ENCODE measurements around the gene HOTAIR. TPM values are rescaled to one million over a fixed set of nuclear protein-coding genes. Genes with fewer than 3 reads are reported as not detected.
A peak's percentile ranks its signal among the peaks of the same experiment; 100 is the strongest.

The HOTAIR gene
- total RNA-seq, 1 experiment from 2014 or later: not detected

DNA sequence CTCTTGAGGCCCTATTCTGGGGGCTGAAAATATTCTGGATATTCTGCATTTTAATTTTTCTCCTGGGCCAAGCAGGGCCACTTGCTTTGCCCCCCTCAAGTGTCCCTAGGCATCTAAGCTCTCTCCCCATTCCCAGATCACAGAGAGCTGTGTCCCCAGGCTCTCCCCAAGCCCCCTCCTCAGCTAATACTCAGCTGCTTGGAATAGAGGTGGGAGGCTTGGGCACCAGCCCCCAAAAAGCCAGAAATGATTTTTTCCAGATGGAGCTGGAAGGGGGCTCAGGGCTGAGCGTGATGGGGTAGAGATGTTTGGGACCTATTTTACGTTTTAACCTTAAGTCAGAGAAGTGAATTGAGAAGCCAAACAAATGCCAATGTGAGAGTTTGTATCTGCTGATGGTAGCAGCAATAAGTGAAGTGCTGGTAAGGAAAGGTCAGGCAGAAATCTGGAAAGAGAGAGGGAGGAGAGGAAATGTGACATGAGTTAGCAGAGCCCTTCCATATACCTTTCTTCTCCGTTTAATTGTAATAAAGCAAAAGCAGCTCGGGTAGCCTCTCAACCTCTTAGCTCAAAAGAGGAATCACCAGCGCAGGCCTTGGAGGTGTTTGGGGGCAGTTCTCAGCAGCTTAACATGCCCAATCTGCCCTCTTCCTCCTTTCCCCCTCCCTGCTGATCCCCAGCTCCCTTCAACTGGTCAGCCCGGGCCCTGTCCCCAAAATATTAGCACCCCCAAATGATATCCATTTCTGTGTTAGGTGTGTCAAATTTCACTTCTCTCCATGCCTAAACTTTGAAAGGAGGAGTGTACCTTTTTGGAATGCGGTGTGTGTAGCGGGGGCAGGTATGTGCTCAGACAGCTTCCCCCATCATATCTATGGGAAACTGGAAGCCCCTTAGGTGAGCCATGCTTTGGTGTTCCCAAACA lies 48.5 kb upstream of the HOTAIR start (continued):
- TF ChIP-seq, protein P1, sequence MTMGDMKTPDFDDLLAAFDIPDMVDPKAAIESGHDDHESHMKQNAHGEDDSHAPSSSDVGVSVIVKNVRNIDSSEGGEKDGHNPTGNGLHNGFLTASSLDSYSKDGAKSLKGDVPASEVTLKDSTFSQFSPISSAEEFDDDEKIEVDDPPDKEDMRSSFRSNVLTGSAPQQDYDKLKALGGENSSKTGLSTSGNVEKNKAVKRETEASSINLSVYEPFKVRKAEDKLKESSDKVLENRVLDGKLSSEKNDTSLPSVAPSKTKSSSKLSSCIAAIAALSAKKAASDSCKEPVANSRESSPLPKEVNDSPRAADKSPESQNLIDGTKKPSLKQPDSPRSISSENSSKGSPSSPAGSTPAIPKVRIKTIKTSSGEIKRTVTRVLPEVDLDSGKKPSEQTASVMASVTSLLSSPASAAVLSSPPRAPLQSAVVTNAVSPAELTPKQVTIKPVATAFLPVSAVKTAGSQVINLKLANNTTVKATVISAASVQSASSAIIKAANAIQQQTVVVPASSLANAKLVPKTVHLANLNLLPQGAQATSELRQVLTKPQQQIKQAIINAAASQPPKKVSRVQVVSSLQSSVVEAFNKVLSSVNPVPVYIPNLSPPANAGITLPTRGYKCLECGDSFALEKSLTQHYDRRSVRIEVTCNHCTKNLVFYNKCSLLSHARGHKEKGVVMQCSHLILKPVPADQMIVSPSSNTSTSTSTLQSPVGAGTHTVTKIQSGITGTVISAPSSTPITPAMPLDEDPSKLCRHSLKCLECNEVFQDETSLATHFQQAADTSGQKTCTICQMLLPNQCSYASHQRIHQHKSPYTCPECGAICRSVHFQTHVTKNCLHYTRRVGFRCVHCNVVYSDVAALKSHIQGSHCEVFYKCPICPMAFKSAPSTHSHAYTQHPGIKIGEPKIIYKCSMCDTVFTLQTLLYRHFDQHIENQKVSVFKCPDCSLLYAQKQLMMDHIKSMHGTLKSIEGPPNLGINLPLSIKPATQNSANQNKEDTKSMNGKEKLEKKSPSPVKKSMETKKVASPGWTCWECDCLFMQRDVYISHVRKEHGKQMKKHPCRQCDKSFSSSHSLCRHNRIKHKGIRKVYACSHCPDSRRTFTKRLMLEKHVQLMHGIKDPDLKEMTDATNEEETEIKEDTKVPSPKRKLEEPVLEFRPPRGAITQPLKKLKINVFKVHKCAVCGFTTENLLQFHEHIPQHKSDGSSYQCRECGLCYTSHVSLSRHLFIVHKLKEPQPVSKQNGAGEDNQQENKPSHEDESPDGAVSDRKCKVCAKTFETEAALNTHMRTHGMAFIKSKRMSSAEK (CRISPR knock-in tag; IDR thresholded peaks at IDR 0.05; ENCODE audit: borderline replicate concordance): no peak
- no peak for TF ChIP-seq NFYB (CRISPR knock-in tag; conservative IDR thresholded peaks at IDR 0.05; ENCODE audit: low read depth)

DNA sequence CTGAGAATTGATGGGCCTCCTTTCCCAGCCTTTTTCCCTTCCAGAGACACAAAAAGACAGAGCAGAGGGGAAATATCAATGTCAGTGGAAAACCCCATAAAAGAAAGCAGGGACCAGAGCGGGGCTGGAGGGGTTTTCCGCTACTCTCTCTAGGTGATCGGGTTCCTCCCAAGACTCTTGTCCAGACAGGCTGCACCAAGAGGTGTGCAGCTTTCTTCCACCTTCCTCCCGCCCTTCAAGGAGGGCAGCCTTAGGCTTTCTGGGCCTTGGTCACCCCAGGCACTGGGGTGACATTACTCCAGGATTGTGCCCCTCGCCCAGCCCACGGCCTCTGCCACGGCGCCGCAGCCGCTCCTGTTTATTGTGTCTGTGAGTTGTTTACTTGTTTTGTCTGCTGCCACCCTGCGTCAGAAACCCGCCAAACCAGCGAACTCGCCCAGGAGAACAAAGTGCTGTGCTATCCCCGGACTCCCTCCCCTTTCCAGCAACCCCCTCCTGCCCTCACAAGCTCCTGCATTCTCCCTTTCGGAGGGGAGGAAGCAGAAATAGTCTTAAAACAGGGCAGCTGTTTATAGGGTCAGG lies 46.8 kb upstream of the HOTAIR start:
- peak; percentile 79 for DNase-seq (ENCODE audit: low spot score)

More for the DNA sequence above, 46.8 kb upstream of the HOTAIR start:
- Mint-ChIP-seq H3K4me3 (no peak overlapping the region; the same call in 1 of the 2 replicates), H3K9me3 (no peaks in the 10 kb centered on the region), H3K27me3 (ENCODE audit: low read depth) (peaks cover 99% of the 10 kb centered on the region), H3K36me3 (no peaks in the 10 kb centered on the region; the same call in 1 of the 2 replicates), H3K27ac (no peak overlapping the region), H3K4me1 (peaks cover 29% of the 10 kb centered on the region)
- CTCF ChIA-PET: interaction anchor here (0.9 to 2.1 kb wide), 10 partner anchors 11 to 193 kb away, joined by 3 to 9 read pairs (median 6); partner anchors contain the start of genes HOXC10, HOXC11, HOXC5 and HOXC8
- TF ChIP-seq ZNF138 (CRISPR knock-in tag; conservative IDR thresholded peaks at IDR 0.05): no peak
- no peak for TF ChIP-seq NR3C1 (CRISPR knock-in tag; conservative IDR thresholded peaks at IDR 0.05; ENCODE audit: low read depth)
- TF ChIP-seq, protein P2, sequence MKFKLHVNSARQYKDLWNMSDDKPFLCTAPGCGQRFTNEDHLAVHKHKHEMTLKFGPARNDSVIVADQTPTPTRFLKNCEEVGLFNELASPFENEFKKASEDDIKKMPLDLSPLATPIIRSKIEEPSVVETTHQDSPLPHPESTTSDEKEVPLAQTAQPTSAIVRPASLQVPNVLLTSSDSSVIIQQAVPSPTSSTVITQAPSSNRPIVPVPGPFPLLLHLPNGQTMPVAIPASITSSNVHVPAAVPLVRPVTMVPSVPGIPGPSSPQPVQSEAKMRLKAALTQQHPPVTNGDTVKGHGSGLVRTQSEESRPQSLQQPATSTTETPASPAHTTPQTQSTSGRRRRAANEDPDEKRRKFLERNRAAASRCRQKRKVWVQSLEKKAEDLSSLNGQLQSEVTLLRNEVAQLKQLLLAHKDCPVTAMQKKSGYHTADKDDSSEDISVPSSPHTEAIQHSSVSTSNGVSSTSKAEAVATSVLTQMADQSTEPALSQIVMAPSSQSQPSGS (CRISPR knock-in tag; IDR thresholded peaks at IDR 0.05; ENCODE audit: borderline replicate concordance, low read depth): no peak
- peak; percentile 93; the same call in 1 of the 2 replicates for TF ChIP-seq FOXP1 (CRISPR knock-in tag; IDR thresholded peaks at IDR 0.05; ENCODE audit: borderline replicate concordance)
- TF ChIP-seq, protein P3, sequence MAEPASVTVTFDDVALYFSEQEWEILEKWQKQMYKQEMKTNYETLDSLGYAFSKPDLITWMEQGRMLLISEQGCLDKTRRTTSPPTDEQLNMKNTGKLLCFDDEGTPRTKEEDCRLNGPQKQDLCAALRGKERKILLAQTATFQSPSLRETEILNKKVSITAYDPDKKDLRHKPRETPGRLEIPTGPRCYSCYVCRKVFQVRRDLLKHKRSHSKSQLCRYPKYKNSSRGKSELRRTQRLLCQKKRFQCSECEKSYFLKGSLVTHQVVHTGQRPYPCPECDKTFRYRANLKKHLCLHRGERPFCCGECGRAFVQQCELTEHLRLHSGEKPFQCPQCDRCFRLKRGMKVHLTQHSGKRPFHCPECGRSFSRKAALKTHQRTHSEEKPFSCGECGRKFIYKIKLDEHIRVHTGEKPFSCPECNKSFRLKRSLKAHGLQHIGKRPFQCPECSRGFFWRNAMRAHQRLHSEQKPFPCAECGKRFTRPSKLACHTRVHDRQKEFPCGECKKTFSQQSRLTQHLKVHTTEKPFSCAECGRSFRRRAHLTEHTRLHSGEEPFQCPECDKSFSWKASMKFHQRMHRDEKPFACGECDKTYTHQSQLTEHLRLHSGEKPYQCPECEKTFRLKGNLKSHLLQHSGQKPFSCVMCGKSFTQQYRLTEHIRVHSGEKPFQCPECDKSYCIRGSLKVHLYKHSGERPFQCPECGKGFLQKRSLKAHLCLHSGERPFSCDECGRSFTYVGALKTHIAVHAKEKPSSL (CRISPR knock-in tag; conservative IDR thresholded peaks at IDR 0.05): no peak
- TF ChIP-seq, protein P4, sequence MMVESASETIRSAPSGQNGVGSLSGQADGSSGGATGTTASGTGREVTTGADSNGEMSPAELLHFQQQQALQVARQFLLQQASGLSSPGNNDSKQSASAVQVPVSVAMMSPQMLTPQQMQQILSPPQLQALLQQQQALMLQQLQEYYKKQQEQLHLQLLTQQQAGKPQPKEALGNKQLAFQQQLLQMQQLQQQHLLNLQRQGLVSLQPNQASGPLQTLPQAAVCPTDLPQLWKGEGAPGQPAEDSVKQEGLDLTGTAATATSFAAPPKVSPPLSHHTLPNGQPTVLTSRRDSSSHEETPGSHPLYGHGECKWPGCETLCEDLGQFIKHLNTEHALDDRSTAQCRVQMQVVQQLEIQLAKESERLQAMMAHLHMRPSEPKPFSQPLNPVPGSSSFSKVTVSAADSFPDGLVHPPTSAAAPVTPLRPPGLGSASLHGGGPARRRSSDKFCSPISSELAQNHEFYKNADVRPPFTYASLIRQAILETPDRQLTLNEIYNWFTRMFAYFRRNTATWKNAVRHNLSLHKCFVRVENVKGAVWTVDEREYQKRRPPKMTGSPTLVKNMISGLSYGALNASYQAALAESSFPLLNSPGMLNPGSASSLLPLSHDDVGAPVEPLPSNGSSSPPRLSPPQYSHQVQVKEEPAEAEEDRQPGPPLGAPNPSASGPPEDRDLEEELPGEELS (CRISPR knock-in tag; IDR thresholded peaks at IDR 0.05): peak; percentile 99
- no peak for TF ChIP-seq PRRX2 (CRISPR knock-in tag; IDR thresholded peaks at IDR 0.05)
- TF ChIP-seq TCF7 (CRISPR knock-in tag; IDR thresholded peaks at IDR 0.05; ENCODE audit: low read depth): no peak
- no peak for TF ChIP-seq ATF1 (CRISPR knock-in tag; IDR thresholded peaks at IDR 0.05)
- peak; percentile 21 for ATAC-seq
- POLR2A ChIA-PET: interaction anchor here (0.5 kb wide), 1 partner anchor 179 kb away, joined by 3 read pairs; no protein-coding TSS in a partner anchor

Data from WTC11 (cell line).